Ammon's horn (tissue), 1 donor: ENCODE data around the gene SSH2.

ENCODE experiments used
- DNase-seq: peaks from one replicate; pipeline ENCODE4 v3.0.0-alpha.2; 2016; ENCODE audit warnings: low spot score

The SSH2 gene

DNA sequence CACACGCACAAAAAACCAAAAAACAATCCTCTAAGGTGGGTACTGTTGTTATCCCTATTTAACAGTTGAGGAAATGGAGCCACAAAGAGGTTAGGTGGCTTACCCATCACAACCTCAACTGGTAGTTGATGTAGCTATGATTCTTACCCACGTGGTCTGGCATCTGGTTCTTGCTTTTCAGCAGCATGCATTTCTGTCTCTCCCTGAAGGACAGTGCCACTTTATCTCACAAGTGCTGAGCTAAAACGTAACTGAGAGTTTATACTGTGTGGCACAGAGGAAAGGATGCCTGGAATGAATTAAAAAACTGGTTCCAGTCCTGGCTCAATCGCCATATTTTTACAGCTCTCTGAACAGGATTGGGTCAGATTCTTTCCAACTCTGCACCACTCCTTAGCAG, 305.4 kb downstream of the SSH2 start:
- no peak for DNase-seq

DNA sequence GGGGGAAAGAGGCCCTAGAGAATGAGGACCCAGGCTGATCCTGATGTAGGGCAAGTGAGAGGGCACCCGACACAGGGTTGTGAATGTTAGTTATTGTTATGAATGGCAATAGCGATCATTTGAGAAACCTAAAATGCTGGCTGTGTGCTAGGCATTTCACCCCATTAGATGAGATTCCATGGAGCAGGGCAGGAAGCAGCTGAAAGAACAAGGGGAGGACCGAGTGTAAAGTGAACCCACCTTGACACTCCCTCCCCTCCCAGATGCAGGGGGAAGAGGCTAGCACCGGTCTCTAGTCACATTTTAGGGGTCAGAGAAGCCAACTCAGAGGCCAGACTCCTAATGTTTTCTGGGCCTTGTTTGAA, 306.8 kb downstream of the SSH2 start:
- DNase-seq, result no peak

DNA sequence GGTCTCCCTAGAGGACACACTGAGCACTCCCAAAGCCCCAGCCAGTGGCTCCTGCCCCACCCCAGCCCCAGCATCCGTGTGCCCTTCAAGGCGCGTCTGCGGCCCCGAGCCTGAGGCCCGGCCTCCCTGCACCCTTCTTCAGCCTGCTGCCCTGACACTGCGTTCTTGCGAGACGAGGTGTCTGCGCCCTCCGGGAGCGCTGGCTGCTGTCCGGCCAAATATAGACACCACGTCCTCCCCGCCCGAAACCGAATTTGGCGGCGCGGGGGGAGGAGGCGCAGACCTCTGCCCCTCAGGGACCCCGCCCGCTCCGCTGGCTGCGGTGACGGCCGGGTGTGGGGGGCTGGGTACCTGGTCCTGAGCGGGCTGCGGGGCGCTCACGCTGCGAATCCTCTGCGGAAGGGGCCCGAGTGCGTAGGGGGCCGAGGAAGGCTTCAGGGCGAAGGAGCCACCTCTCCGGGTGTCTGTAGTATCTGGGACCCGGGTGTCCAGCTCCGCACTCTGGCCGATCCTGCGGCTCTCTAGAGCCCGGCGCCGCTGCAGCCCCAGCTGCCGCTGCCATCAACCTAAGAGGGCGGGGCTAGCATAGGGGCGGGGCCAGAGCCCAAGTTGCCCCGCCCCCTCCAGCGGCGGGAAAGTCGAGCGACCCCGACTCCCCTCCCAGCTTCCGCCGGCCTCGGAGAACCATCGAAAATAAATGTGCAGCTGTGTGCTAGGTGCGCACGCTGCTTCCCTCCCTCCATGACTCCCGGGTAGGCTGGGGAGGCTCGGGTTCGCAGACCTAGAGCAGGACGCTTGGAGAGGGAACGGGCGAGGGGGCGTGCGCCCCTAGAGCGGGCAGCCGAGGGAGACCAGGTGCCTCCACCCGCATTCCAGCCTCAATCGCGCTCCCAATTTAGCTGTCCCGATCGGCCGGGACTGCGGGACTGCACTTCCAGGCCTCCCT, 307.4 kb downstream of the SSH2 start, which contains the start of gene CORO6:
CORO6 (minus strand) TSS at position 576 of the 946 bp plus-strand sequence. CDS start 1,491 bp downstream, outside the sequence.
- no peak for DNase-seq

DNA sequence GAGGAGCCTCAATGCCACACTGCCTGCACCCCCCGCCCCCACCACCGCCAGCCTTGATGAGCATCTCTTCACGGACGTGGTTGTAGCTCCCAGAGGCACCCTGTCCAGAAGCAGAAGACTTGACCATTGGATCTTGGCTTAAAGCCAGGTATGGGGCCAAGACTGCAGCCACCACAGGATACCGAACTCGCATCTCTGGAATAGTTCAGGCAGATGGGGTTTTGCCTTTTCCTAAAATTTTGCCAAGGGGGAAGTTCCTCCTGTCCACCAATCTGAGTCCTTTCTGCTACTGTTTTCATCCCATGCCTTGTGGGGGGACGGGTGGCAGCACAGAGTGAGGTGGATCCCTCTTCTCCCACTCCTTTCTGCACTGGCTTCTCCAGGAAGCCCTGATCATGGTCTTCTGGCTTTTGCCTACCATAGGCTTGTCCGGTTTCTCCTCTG, 308.3 kb downstream of the SSH2 start:
- no peak for DNase-seq

DNA sequence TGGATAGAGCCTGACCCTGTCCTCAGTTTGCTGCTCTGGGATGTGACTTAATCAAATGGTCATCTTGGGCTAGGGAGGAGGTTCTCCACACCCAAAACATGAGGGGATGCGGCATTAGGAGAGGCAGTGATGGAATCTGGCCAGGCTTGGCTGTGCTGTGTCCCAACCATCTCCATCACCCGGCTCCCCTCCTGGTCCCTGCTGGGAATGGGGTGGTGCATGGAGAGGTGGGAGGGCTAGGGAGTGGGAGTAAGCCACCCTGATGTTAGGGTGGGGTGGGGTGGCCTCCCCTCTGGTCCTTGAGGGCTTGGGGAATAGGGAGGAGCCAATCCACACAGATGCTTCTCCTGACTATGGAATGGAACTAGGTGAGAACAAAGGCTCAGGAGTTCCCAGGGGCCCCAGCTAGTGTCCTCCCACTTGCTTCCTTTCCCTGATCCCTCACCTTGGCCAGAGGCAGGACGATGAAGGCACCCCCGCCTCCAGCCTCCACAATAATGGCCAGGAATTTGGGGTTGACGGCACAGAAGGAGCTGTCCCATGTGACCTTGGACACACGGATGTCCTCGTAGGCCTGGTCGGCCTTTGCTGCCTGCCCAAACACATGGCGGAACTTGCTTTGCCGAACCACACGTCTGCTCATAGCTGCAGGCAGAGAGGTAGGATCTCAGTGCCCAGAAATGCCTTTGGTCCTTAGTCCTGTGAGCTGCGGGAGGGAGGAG, 309.1 kb downstream of the SSH2 start:
- no peak for DNase-seq

DNA sequence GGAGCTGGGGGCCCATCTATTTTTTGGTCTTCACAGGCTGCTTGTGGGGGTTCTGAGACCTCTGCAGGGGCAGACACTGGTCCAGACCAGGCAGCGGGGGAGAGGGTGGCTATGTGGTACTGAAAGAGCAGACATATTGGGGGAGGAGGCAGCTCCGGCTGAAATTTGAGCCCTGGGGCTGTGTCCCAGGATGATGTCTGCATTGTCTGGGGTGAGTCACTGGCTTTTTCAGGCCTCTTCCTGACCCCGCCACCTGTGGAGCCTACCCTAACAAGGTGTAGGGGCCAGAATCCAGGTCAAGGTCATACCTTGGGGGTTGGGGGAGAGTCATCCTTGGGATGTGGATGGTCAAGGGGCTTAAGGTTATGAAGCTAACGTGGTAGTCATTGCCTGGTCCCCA, 309.8 kb downstream of the SSH2 start:
- no peak for DNase-seq

DNA sequence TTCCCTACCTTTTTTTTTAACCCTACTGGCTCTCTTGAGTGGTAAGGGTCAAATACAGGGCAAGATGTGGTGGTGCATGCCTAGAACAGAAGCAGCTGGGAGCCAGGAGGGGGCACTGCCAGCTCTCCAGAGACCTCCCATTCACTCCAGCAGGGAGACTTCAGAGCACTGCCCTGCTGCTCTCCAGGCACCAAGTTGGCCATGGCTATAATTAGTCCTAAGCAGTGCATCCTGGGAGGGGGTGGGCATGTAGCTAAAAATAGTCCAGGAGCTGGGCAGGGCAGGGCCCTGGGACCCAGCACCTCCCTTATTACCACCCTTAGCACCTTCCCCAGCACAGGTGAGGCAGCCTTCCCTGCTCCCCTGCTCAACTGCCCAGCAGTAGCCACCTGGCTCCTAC, 310.8 kb downstream of the SSH2 start:
- DNase-seq, result no peak

DNA sequence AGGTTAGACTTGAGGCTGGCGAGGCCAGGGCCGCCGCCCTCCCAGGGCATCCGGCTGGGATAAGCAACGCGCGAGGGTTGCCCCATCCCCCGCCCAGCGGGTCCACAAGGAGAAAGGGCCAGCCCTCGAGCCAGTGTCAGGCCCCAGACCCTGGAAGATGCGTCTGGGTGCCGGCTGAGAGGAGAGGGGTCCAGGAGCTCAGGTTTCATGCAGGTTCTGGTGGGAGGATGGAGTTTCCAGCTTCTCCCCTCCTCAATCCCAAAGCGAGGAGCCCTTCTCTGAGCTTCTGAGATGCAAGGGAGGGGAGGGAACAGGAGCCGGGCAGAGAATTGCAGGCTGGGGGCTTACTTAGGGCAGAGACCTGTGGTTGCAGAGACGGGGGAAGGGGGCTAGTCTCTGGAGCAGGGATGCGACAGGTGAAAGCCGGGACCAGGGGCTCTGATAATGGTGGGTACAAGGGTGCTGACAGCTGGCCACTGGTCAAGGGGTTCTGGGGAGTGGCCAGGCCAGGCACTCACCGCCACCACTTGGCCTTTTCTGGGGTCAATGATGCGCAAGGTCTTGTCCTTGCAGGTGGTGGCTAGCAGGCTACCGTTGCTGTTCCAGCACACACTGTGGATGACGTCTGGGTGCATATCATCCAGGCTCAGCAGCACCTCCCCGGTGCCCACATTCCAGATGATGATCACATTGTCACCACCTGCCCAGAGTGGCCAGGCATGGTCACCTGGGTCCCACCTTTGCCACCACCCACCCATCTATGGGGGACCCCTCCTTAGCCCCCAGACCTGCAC, 311.6 kb downstream of the SSH2 start:
- DNase-seq, result no peak

DNA sequence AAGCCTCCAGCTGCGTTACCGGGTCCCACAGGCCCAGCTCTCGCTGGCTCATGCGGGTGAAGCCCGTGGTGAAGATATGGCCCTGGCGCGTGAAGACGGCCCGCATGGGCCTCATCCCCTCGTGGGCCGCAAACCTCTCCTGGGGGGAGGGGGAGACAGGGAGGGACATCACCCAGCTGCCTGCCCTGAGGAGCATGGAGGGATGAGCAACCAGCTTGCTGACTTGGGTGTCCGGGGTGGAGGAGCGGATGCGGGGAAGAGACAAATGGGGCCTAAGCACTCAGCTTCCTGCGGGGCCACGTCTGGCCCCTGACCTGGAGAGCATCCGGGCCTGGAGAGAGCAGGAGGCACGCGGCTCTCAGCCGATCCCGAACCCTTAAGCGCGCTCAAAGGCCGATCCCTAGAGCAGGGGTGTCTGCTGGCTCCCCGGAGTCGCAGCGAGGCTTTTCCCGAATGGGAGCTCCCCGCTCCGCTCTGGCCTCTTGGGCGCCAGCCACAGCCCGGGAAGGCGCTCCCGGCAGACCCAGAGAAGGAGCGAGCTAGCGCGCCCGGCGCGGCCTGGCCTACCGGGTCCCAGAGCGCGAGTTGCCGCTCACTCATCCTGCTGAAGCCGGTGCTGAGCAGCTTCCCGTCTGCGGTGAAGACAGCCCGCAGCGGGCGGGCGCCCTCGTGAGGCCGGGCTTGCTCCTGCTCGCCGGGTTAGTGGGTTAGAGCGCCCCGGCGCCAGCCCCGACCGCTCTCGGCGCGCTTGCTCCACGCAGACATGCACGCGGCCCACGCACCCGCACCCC, 312.4 kb downstream of the SSH2 start:
- peak; percentile 77 for DNase-seq

DNA sequence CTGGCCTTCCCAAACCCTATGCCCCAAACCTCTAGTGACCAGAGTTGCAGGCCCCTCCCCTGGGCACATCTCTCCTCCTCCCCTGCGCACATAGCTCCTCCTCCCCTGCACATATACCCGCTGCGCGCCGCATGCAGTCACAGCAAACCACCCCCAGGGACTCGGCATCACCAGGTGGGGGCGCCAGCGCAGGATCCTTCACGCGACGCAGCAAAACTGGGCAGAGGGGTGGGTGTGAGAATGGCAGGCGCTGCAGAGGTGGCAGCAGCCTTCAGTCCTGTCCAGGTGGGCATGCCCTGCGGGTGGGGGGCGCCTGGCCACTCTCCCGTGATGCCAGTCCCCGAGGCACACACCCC, 312.9 kb downstream of the SSH2 start:
- DNase-seq, result peak; percentile 93

DNA sequence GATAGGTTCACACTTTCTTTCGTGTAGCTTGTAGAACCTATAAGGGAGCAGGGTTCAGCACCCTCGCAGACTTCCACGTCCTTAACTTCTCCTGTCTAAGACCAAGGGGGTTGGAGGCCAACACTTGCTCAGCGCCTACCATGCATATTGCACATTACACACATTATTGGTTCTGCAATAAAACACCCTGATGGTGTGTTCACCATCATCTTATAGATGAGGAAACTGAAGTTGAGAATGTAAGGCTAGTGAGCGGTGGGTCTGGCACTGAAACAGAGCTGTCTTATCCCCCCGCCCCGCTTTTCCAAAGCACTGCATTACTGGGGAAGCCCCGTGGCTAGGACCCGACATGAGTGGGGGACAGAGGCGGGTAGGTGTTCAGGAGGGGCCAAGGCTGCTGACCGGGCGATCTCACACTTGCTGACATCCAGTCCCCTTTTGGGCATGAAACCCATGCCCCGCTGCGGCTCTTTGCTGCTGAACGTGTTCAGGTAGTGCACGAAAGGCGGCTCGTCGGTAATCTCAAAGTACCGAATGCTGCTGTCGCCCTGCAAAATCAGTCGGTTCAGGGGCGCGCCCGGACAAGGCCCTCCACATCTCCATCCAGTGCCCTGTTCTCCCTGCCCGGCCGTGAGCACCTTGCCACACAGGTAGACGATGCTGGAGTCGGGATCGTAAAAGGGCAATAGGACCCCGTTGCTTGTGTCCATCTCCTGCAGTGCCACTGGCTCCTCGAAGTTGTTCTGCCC, 313.6 kb downstream of the SSH2 start:
- DNase-seq, result no peak

DNA sequence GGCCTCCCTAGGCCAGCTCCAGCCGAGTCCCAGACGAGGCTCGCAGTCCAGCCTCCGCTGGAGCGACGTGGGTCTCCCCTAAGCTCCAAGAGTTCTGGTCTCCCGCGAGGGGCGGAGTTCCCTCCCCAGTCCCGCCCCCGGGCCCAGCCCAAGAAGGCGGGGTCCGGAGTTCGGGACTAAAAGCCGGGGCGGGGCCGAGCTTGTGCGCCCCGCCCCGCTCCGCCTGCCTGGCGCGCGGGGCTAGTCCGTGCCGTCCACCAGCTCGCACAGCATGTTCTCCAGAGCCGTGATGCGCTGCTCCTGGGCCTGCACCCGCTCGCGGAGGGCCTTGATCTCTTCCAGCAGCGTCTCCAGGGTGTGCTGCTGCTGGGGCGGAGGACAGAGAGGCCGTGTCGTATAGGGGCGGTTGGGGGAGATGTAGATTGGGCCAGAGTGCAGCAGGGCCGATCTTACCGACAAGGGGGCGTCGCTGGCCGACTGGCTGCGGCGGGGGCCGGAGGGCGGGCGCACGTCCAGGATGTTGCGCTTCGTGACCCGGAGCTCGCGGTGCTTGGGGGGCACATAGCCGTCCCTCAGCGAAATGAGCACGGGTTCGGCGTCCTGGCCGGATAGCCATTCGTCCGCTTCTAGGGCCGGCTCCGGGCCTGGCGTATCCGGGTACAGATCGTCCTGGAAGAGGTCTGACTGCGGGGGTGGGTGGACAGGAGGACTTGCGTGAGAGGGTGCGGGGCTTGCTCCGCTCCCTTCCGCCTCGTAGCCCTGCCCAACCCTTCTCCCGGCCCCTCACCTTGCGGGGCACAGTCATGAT, 314.3 kb downstream of the SSH2 start:
- peak; percentile 95 for DNase-seq

DNA sequence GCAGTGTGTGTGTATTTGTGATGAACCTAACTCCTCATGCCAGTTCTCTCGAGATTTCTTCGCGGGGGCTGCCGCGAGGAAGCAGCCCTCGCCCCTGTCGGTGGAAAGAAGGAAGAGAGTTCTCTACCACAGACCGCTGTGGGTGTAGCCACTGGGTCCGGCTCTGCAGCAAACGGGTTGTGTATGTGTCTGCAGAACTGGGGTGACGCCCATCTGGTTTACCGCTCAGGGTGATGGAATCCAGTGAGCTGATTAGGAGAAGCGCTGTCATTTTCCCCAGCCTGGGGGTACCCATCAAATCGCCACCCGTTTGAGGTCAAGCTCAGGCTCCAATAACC, 315.0 kb downstream of the SSH2 start:
- DNase-seq, result peak; percentile 61

DNA sequence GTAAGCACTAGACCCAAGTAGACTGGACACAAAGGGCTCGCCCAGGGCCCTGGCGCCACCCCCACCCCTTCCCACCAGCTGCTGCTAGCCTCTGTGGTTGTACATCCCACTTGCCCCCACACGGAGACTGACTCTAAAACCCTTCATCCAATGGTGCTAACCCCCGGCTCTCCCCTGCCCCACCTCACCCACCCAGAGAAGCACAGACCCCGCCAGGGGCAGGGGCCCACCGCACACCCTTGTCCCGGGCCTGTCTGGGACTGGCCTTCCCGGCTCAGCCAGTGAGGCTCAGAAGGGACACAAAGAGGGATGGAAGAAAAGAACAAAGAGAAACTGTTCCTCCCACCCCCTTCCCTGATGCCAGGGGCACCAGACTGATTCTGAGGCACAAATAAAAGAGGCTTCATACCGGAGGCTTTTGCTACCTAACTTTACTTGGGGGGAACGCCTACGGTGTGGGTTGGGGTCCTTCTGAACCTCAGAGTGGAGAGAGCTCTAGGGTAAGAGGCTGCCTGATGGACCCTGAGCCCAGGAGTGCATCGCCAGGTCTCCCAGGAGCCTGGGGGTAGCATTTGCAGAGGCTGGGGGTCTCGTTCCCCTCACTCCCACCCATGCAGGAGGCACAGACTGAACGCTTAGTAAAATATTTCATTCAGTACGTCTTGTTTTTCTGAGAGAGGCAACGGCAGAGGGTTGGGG, 315.5 kb downstream of the SSH2 start:
- peak; percentile 67 for DNase-seq

DNA sequence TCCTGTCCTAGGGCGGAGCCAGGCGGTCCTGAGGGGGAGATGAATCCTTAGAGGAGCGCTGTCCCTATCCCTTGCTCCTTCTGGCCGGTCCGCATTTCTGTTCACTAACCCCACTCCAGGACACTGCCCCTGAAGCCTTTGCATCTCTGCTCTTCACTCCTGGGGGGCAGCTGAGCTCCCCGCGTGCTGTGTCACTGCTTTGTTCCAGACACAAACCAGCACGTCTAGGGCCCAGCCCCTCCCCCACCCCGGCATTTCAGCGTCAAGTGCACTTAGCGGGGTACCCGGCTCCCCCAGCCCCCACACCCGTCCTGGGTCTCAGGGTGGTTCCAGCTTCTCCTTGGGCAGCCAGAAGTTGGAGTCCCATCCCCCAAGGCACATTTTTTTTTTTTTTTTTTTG, 316.2 kb downstream of the SSH2 start:
- DNase-seq, result no peak

DNA sequence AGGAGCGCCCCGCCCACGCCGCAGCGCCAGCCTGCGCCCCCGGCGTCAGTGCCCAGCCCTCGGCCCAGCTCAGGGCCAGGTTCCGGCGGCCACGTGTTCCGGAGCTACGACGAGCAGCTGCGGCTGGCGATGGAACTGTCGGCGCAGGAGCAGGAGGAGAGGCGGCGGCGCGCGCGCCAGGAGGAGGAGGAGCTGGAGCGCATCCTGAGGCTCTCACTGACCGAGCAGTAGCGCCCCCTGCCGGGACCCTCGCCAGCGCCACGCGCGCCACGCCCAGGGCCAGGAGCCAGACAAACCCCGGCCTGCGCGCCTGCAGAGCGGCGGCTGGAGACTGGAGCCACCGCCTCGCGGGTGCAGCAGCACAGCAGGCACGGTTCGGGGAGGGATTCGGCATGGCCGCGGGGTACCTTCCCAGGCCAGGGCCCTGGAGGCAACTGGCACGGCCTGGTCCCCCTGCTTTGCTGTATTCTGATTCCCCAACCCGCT, 316.6 kb downstream of the SSH2 start:
- peak; percentile 94 for DNase-seq

DNA sequence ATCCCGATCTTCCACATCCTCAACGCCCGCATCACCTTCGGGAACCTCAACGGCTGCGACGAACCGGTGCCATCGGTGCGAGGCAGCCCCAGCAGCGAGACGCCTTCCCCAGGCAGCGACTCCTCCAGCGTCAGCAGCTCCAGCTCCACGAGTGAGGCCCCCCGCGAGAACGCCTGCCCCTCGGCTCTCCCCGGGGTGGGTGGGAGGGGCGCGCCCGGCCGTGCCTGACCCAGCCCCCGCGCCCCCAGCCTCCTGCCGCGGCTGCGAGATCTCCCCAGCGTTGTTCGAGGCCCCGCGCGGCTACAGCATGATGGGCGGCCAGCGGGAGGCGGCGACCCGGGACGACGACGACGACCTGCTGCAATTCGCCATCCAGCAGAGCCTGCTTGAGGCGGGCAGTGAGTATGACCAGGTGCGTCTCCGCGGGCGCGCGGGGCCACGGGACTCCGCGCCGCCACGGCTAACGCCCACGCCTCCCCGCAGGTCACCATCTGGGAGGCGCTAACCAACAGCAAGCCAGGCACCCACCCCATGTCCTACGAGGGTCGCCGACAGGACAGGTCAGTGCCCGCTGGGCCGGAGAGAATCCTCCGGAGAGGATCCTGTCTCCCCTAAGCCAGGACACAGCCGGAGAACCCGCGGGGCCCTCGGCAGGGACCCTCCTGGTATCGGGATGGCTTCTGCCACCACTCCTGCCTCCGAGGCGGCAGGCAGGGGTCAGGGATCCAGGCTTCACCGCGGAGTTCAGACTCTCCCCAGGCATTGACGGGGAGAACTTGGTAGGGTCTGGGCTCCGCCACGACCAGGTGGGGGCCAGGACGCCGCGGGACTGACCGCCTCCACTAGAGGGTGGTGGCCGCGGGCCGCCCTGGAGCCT, 317.4 kb downstream of the SSH2 start:
- peak; percentile 3 for DNase-seq

DNA sequence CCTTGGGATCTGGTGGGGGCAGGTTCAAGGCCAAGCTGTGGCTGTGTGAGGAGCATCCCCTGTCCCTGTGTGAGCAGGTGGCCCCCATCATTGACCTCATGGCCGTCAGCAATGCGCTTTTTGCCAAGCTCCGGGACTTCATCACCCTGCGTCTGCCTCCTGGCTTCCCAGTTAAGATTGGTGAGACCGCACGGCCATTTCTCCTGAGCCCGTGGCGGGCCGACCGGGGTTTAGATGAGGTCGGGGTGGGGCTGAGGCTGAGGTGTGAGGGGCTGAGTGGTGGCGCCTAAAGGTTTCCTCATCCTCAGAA, 318.0 kb downstream of the SSH2 start:
- DNase-seq, result peak; percentile 4
